GM12892 (cell line): ENCODE data around the gene ODAD3.

ENCODE experiments used
- POLR2A ChIP-seq: IDR thresholded peaks from 2 replicates; pipeline ENCODE4 v1.6.1; 2011; ENCODE audit warnings: low read depth, low read length, control low read depth
- POLR2AphosphoS5 ChIP-seq: IDR thresholded peaks from 2 replicates; pipeline ENCODE4 v1.6.1; 2011; ENCODE audit warnings: low read depth, low read length, control low read depth

GRCh38 chr19:11377237-11377636 is 57.7 kb downstream of the ODAD3 start:
- TF ChIP-seq POLR2A (no peak), POLR2AphosphoS5 (no peak)
